Ishikawa (cell line): ENCODE results near the gene FBXL20.

Source experiments
- CEBPB ChIP-seq: IDR thresholded peaks from 2 replicates; pipeline ENCODE4 v1.6.1; 2012
- CREB1 ChIP-seq: IDR thresholded peaks from 2 replicates; pipeline ENCODE4 v1.6.1; 2012; ENCODE audit warnings: low read depth
- EGR1 ChIP-seq: IDR thresholded peaks from 2 replicates; pipeline ENCODE4 v1.6.1; 2012
- EP300 ChIP-seq: IDR thresholded peaks from 2 replicates; pipeline ENCODE4 v1.6.1; 2012; ENCODE audit warnings: borderline replicate concordance
- FOXM1 ChIP-seq: IDR thresholded peaks from 2 replicates; pipeline ENCODE4 v1.6.1; 2012; ENCODE audit warnings: low read depth, borderline replicate concordance
- MAX ChIP-seq: IDR thresholded peaks from 2 replicates; pipeline ENCODE4 v1.6.1; 2012
- NFIC ChIP-seq: IDR thresholded peaks from 2 replicates; pipeline ENCODE4 v1.6.1; 2012
- RAD21 ChIP-seq: IDR thresholded peaks from 2 replicates; pipeline ENCODE4 v1.6.1; 2012; ENCODE audit warnings: low read depth
- REST ChIP-seq: IDR thresholded peaks from 2 replicates; pipeline ENCODE4 v1.6.1; 2012; ENCODE audit warnings: low read depth, mild to moderate bottlenecking
- TAF1 ChIP-seq: IDR thresholded peaks from 2 replicates; pipeline ENCODE4 v1.6.1; 2012; ENCODE audit warnings: low read depth, mild to moderate bottlenecking
- TCF12 ChIP-seq: IDR thresholded peaks from 2 replicates; pipeline ENCODE4 v1.6.1; 2012; ENCODE audit warnings: low read depth
- TEAD4 ChIP-seq: IDR thresholded peaks from 2 replicates; pipeline ENCODE4 v1.6.1; 2012
- USF1 ChIP-seq: IDR thresholded peaks from 2 replicates; pipeline ENCODE4 v1.6.1; 2012
- YY1 ChIP-seq: IDR thresholded peaks from 2 replicates; pipeline ENCODE4 v1.6.1; 2012; ENCODE audit warnings: low read depth
- ZBTB7A ChIP-seq: IDR thresholded peaks from 2 replicates; pipeline ENCODE4 v1.6.1; 2012; ENCODE audit warnings: low read depth

FBXL20 gene

GRCh38 chr17:39365872-39366271, 35.6 kb downstream of the FBXL20 start:
- TF ChIP-seq FOXM1 (no peak), TAF1 (no peak), EP300 (no peak), YY1 (no peak), REST (no peak), CREB1 (no peak), TEAD4 (no peak), USF1 (no peak), CEBPB (no peak), ZBTB7A (no peak), NFIC (no peak), MAX (no peak), TCF12 (no peak), RAD21 (no peak), EGR1 (no peak)

- TF ChIP-seq ZBTB7A (no peak), TCF12 (no peak), NFIC (no peak), USF1 (no peak), CEBPB (no peak), REST (no peak), YY1 (no peak), EGR1 (no peak), RAD21 (no peak), EP300 (no peak), MAX (no peak), TAF1 (no peak), TEAD4 (no peak), FOXM1 (no peak), CREB1 (no peak)
These were observed 36.2 kb downstream of the FBXL20 start for GRCh38 chr17:39365242-39365641.

GRCh38 chr17:39364236-39365025, 37.0 kb downstream of the FBXL20 start:
- no peak for TF ChIP-seq CEBPB
- no peak for TF ChIP-seq CREB1
- no peak for TF ChIP-seq EGR1
- TF ChIP-seq ZBTB7A, result no peak
- TF ChIP-seq NFIC, result no peak
- TF ChIP-seq MAX, result no peak
- no peak for TF ChIP-seq REST
- TF ChIP-seq RAD21, result no peak
- no peak for TF ChIP-seq EP300
- no peak for TF ChIP-seq TEAD4
- TF ChIP-seq TAF1, result no peak
- no peak for TF ChIP-seq USF1
- TF ChIP-seq FOXM1, result no peak
- TF ChIP-seq YY1, result no peak
- TF ChIP-seq TCF12, result no peak
